Ramos (cell line): ENCODE results near the gene ANXA9.

ENCODE experiments used
- in situ Hi-C: fragments of 300-500 bp; cut with MboI; formaldehyde crosslinking; loops from one replicate; pipeline ENCODE4 v1.14.3; 2022; ENCODE audit warnings: low sequenced_read_pairs; ENCODE audit not compliant: unreplicated experiment

ANXA9 gene

GRCh38 chr1:151036356-151036755, 54.3 kb downstream of the ANXA9 start, which contains the start of gene BNIPL:
TSS of gene BNIPL (plus strand) at chr1:151036586. CDS start at chr1:151036726, 140 bp downstream.
- in situ Hi-C loops, result no loop called here

GRCh38 chr1:151037032-151037431, 54.9 kb downstream of the ANXA9 start:
- in situ Hi-C loops, result no loop called here

GRCh38 chr1:151039521-151039920, 57.4 kb downstream of the ANXA9 start:
- in situ Hi-C loops, result no loop called here

GRCh38 chr1:151043163-151043562, 61.1 kb downstream of the ANXA9 start:
- in situ Hi-C loops, result no loop called here
